Measurements from ENCODE around the gene P2RY12.

P2RY12 gene

DNA sequence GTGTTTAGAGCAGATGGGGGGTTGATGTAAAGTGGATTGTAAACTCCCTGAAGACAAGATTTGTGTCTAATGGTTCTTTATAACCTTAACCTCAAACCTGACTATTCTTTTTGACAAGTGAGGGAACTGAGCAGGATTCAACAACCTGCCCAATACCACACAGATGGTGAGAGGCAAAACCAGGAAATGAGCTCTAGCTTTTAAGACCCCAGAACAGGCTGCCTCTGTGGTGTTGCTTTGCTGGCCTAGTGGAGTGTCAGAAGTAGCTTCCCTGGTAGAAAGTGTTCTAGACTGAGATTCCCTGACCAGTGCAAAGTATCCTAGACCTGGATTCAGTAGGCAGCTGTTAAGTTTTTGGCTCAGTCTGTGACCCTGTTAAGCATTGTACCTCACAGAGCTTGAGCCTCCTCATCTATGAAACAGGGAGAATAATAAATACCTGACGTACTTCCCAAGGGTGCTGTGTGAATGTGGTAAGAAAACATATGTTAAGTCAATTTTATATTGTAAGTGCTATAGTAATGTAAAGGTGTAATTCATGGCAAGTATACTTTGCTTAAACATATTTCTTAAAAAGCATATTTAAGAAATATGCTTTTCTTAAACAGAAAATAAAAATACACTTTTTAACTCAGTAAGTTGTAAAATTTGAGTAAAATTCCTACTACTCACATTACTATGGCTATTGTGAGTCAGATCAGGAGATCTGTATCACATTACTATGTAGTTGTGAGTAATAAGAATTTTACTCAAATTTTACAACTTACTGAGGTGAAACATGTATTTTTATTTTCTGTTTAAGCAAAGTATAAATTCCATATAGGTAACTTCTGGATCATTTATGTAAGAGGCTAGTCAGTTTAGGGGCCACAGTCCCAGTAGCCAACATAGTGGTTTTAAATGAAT, 76.7 kb downstream of the P2RY12 start:
- DNase-seq (ENCODE audit: low read depth in 1 of 2, low spot score in 1 of 2), result no peak

DNA sequence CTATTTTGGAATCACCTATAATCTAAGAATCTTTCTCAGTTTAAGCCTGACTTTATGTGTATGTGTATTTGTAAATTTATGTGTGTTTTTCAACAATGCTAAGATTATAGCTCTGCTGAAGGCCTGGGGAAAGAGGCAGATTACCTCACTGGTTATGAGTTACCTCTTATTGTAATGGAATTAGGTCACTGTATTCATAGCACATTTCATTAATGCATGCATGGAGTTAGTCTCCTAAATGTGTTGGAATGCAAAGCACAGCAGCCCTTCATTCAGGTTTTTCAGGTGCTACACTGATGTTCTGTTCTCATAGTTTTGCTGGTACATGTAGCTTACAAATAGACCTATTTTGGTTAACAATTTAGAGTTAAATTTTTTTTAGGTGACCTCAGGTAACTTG, 77.4 kb downstream of the P2RY12 start:
- DNase-seq (ENCODE audit: low read depth in 1 of 2, low spot score in 1 of 2), result no peak

DNA sequence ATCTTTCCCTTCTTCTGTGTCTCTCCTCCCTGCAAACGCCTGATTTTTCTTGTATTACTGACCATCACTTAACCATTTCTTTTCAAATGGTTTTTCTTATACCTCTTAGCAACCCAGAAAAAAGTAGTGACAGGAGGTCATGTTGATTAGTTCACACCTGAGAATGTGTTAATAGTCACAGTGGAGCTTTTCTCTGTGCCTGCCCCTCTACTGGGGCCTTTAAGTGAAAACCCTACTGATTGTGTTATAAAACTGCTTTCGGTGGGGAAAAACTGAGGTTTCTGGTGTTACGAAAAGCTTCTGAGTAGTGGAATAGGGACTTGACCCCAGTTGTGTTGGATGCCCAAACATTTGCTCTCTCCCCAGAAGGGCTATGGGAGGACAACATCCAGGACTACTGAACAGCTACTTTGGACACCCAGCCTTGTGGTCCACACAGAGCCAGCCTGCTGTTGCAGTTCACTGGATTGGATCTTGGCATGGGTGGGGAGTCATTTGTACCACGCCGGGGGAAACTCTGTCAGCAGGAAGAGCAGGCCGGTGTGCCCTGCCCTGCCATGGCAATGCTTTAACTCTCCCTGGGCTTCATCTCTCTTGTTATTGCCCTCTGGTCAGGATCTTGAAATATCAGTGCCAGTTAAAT, 78.3 kb downstream of the P2RY12 start:
- DNase-seq (ENCODE audit: low read depth in 1 of 2, low spot score in 1 of 2), result no peak

DNA sequence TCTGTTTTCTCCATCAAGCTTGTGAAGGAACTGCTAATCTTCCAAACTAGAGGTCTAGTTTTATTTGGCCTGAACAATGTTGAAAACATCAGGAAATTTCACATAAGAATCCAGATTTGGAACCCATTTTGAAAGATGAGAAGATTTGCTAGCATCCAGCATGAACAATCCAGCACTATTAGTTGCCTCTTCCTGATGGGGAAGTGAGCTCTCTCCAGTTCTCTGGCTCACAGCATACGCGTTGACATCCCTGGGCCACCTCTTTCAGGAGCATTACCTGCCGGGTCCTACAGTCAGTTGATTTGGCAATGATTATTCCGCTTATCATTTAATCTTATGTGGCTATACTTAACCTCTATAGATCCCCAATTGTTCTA, 78.8 kb downstream of the P2RY12 start:
- DNase-seq (ENCODE audit: low read depth in 1 of 2, low spot score in 1 of 2), result no peak

DNA sequence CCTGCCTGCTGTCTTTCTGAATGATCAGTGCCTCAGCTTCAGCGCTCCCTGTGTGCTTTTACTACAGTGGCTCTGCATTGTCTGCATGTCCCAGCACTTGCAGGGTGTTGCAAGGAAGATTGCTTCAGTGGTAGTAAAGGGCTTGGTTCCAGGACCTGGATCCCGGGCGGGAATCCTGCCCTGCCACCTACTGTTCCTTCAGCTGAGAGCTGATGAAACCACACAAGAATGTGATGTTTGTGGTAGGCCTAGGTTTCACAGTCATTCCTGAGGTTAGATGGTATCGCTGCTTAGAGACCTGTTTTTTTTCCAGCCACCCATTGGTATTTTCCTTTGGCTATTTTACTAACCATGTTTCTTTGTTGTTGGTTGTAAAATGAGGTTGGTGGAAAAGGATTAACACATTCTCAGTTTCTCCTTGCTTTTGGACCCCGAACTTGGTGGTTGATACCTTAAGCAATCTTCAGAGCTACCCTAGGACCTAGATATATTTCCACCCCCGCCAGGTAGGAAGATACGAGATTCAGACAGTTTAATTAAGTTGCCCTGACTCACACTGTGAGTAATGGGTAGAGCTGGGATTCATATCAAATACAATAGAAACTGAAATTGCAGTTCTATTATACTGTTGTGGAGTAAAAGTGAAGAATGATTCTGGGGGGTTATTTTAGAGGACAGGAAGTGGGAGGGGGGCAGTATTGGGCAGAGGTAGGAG, 79.3 kb downstream of the P2RY12 start:
- DNase-seq (ENCODE audit: low read depth in 1 of 2, low spot score in 1 of 2), result no peak

DNA sequence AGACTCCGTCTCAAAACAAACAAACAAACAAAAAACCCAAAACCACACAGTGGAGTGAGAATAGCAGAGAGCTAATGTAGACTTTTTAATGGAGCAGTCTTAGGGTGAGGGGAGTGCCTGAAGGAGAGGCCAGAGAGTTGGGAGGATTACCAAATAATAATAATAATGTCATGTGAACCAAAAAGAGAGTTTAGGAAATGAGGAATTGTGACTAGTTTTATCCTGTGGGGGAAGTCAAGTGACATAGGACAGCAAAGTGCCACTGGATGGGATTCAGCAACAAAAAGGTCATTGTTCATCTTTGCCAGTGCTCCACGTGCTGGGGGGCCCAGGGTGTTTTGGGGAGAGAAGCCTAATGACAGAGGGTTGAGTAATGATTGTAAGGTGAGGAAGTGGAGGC, 80.8 kb downstream of the P2RY12 start:
- DNase-seq (ENCODE audit: low read depth in 1 of 2, low spot score in 1 of 2), result no peak

DNA sequence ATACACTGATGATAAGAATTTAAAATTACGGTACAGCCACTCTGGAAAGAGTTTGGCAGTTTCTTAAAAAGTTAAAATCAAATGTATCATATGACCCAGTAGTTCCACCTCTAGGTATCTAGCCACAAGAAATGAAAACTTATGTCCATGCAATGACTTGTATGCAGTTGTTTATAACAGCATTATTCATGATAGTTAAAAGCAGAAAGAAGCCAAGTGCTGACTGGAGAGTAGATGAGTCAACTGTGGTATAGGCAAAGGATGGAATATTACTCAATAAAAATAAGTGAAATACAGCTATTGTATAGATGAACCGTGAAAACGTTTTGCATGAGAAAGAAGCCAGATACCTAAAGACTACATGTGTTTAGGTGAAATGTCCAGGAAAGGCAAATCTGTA, 82.8 kb downstream of the P2RY12 start:
- DNase-seq (ENCODE audit: low read depth in 1 of 2, low spot score in 1 of 2), result no peak

DNA sequence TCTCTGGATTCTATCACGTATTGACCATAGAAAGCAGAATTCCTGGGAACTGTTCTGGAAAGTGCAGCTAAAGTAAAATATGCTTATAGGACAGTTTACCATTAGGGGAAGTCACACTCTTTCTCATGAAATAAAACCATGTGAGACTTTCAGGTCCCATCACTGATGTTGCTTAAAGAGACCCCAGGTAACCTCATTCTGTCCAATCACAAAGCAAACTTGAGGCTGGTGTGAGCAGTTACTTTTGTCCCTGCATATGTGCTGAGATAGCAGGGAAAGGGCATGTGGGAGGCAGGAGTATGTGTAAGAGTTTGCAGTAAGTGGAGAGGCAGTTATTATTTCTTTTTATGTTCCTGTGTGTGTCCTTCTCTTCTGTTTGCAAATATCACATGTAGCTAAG, 84.0 kb downstream of the P2RY12 start:
- no peak for DNase-seq (ENCODE audit: low read depth in 1 of 2, low spot score in 1 of 2)

DNA sequence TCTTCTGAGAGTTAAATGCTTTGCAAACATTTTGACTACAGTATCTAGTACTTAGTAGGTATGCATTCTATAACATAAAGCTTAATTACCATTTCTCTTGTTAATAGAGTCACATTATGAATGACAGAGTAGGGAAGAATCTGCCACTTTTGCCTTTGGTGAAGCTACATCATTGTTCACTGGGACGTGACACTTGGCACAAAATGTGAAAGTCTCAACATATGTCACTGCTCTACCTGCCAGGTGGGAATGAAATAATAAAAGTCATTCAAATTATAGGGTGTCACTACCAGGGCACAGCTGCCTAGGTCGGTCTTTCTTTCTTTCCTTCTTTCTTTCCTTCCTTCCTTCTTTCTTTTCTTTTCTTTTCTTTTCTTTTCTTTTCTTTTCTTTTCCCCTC, 85.5 kb downstream of the P2RY12 start:
- no peak for DNase-seq (ENCODE audit: low read depth in 1 of 2, low spot score in 1 of 2)

DNA sequence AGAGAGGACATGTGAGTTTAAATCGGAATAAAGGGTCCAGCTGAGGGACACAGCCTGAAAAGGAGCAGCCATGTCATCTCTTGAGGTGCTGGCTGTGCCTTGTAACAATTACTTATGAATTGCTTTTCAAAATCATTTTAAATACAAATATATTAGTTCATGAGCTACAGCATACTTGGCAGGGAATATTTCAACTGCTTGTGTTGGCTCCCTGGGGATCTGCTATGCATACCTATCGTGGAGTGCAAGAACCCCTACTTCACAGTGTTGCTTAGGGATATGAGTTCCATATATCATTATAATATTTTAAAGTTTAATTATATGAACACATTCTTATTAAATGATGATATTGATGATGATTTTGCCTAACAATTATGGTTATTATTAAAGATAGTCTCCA, 87.1 kb downstream of the P2RY12 start:
- no peak for DNase-seq (ENCODE audit: low read depth in 1 of 2, low spot score in 1 of 2)

DNA sequence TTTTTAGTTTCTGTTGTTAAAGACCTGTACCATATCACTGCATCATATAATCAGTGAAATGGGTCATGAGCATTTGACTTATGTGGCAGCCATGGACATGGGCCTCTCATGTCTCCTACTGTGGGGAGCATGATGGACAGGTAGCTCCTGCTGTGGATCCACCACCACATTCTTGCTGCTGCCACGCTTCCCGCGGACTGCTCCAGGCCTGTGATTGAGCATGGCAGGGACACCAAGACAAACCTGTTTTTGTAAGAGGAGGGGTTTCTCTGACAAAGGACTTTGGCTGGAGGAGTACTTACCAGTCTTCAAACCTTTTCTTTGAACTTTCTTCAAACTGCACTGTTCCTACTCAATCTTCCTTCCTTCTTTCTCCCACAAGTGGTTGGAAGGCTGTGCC, 88.3 kb downstream of the P2RY12 start:
- DNase-seq (ENCODE audit: low read depth in 1 of 2, low spot score in 1 of 2), result no peak

DNA sequence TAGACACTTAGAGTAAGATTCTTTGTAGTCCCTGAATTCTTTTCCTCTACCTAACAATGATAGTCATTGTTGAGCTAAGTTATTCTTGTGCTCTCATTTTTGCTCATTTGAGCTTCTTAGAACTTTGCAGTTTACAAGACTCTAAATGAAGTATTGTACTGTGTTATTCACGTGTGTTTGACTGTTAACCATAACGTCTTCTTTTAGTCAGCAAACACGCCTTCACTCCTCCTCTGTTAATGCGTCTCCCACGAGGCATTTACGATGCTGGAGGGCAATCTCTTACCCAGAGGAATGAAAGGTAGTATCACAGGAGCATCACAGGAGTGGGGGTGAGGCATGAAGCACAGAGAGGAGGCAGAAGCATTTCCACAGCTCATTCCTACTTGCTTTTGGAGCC, 91.4 kb downstream of the P2RY12 start:
- DNase-seq (ENCODE audit: low read depth in 1 of 2, low spot score in 1 of 2), result no peak

DNA sequence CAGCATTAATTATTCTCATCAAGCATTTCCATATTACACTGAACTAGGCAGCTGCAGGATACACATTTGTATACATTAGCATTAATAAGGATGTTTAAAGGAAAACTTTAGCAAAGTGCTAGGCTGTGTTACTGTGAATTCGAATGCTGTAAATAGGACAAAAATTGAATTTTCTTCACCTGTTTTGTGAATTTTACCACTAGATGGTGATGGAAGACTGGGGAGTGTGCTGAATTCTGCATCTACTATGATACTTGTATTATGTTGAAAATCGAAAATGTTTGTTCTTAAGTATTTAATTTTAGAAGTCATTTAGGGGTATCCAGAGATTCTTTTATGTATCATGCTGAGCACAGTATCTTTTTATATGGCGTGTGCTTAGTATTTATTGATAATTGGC, 93.9 kb downstream of the P2RY12 start:
- DNase-seq (ENCODE audit: low read depth in 1 of 2, low spot score in 1 of 2), result no peak

DNA sequence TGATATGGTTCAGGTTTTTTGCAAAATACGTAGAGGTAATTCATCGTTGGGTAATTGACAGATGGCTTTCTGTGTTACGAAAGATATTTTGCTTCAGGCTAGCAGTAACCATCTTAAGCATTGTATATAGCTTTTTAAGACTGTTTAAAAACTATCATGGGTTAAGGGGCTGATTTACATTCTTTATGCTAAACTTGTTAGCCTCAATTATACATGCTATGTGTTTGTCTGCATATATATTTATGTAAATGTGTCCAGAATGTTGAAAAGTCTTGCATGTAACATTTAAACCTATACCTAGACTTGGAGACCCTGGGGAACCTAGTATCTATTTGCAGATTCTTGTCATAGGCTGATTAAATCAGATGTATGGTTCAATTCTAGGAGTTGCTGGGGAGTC, 95.1 kb downstream of the P2RY12 start:
- DNase-seq (ENCODE audit: low read depth in 1 of 2, low spot score in 1 of 2), result no peak
